Measurements from ENCODE around the gene GPA33. TPM values are rescaled to one million over a fixed set of nuclear protein-coding genes. Genes with fewer than 3 reads are reported as not detected.

GPA33 gene
- total and polyA plus RNA-seq, 10 of the 15 experiments (the other 5 are each of a cell fraction or from before 2014, with no cell fraction given), result 0.09 to 0.27 (median 0.21) TPM; not detected in 1

- TF ChIP-seq USF2 (IDR thresholded peaks at IDR 0.05; ENCODE audit: borderline replicate concordance, low read depth, low read length) (no peak), PML (IDR thresholded peaks at IDR 0.05; ENCODE audit: low read length) (no peak), NFYA (IDR thresholded peaks at IDR 0.05; ENCODE audit: borderline replicate concordance, low read depth, low read length) (no peak), IRF3 (IDR thresholded peaks at IDR 0.05) (no peak), CEBPZ (IDR thresholded peaks at IDR 0.05; ENCODE audit: low read depth, low read length) (no peak), CHD1 (IDR thresholded peaks at IDR 0.05; ENCODE audit: low read depth, low read length) (no peak), CREB1 (IDR thresholded peaks at IDR 0.05; ENCODE audit: low read depth) (no peak), TARDBP (IDR thresholded peaks at IDR 0.05; ENCODE audit: borderline replicate concordance) (no peak), IRF4 (IDR thresholded peaks at IDR 0.05; ENCODE audit: low read depth, low read length) (no peak), RUNX3 (IDR thresholded peaks at IDR 0.05; ENCODE audit: low read length) (no peak), NFXL1 (IDR thresholded peaks at IDR 0.05; ENCODE audit: borderline replicate concordance) (no peak), ZNF592 (IDR thresholded peaks at IDR 0.05) (no peak), RELA (IDR thresholded peaks at IDR 0.05; ENCODE audit: borderline replicate concordance, partially characterized antibody) (no peak), MYC (IDR thresholded peaks at IDR 0.05; ENCODE audit: insufficient read depth, insufficient read length, insufficient replicate concordance, low read length, severe bottlenecking) (no peak), E2F4 (IDR thresholded peaks at IDR 0.05; ENCODE audit: low read depth, low read length) (no peak)
- H3K9ac ChIP-seq (ENCODE audit: control insufficient read depth, insufficient read depth, low read length), result no peak overlapping the region
- no peaks in the 10 kb centered on the region for H3K27me3 ChIP-seq (replicated peaks in 1 of 2; ENCODE audit: control insufficient read depth in 2 of 2, insufficient read depth in 2 of 2, low read length in 1 of 2)
- 50% methylated on average over 2 of the region's 2 CpGs for WGBS (ENCODE audit: insufficient coverage, insufficient replicate concordance, low lambda C conversion rate, missing lambda C conversion rate)
- CTCF ChIA-PET, result no interaction called here
- H3K9me3 ChIP-seq (replicated peaks; ENCODE audit: control insufficient read depth, insufficient read depth, low read length), result no peaks in the 10 kb centered on the region; the same call in 2 of the 3 replicates
- no peaks in the 10 kb centered on the region for H3K79me2 ChIP-seq (ENCODE audit: control insufficient read depth, insufficient read depth, low read length)
- H3K4me1 ChIP-seq (ENCODE audit: control insufficient read depth, insufficient read depth, low read length), result no peaks in the 10 kb centered on the region; the same call in 1 of the 2 replicates
- FAIRE-seq, result no peak
- no peak for ATAC-seq
- H3K27ac ChIP-seq (ENCODE audit: control insufficient read depth, insufficient read depth), result no peak overlapping the region
- H4K20me1 ChIP-seq (ENCODE audit: control insufficient read depth, insufficient read depth), result no peaks in the 10 kb centered on the region
- DNase-seq (ENCODE audit: low read depth, low spot score), result no peak
- no peak overlapping the region for H2AFZ ChIP-seq (ENCODE audit: control insufficient read depth, low read depth, low read length)
- SMC1A ChIA-PET (ENCODE audit: uncharacterized antibody, unreplicated experiment), result no interaction called here
- no peak overlapping the region for H3K4me2 ChIP-seq (ENCODE audit: control insufficient read depth, insufficient read depth)
- POLR2A ChIA-PET, result no interaction called here
- no peak overlapping the region for H3K4me3 ChIP-seq
- in situ Hi-C loops (cut with MboI), result no loop called here
- no TSS peak for BruUV-seq (replicated peaks)
- RAD21 ChIA-PET (ENCODE audit: unreplicated experiment), result no interaction called here
- intact Hi-C loops (cut with micrococcal nuclease; ENCODE audit: unreplicated experiment), result no loop called here
- H3K36me3 ChIP-seq (ENCODE audit: control insufficient read depth in 2 of 2, insufficient read depth in 2 of 2, low read length in 1 of 2), result no peaks in the 10 kb centered on the region
Measured at GRCh38 chr1:167003711-167004110, 86.5 kb downstream of the GPA33 start.
